HEK293 (cell line): ENCODE measurements around the gene LCN6.

Experiments
- CTCF ChIA-PET: fragments of 350-600 bp; formaldehyde crosslinking; extraction: SDS; loops from one replicate; lab custom pipeline; 2021; ENCODE audit warnings: antibody characterized with exemption; lab: Yijun Ruan, JAX
- POLR2A ChIA-PET: fragments of 300-600 bp; formaldehyde crosslinking; extraction: SDS; loops from one replicate; lab custom pipeline; 2020; ENCODE audit warnings: antibody characterized with exemption, inconsistent platforms; lab: Yijun Ruan, JAX
- H3K27ac ChIP-seq: fragments of 200-500 bp; sonication (Bioruptor generic); 2 replicates; pipeline ENCODE4 v1.5.1; 2014; ENCODE audit warnings: low read depth, low read length, control low read depth, inconsistent platforms; ENCODE audit errors: extremely low read depth
- H3K36me3 ChIP-seq, 2 experiments: fragments of 200-500 bp in 1 of 2; sonication (Bioruptor generic) in 1 of 2; 1 replicate in 1 of 2; 2 replicates in 1 of 2; pipeline ENCODE4 v1.5.1; 2014 to 2017; ENCODE audit warnings: inconsistent platforms in 2 of 2, low read length in 2 of 2; ENCODE audit not compliant: control insufficient read depth in 2 of 2, insufficient read depth in 1 of 2
- H3K4me1 ChIP-seq: fragments of 200-500 bp; sonication (Bioruptor generic); 2 replicates; pipeline ENCODE4 v1.5.1; 2014; ENCODE audit warnings: mild to moderate bottlenecking, low read length, inconsistent platforms; ENCODE audit not compliant: control insufficient read depth, insufficient read depth
- H3K4me3 ChIP-seq: 2 replicates; pipeline ENCODE4 v1.5.1; 2011; ENCODE audit warnings: low read depth, mild to moderate bottlenecking, control low read depth, low read length, moderate library complexity
- H3K9me3 ChIP-seq: fragments of 200-500 bp; sonication (Bioruptor generic); 2 replicates; pipeline ENCODE4 v1.5.1; 2014; ENCODE audit warnings: low read depth, low read length, inconsistent platforms; ENCODE audit not compliant: control insufficient read depth, insufficient read depth
- BCL11B ChIP-seq: fragments of 450-650 bp; formaldehyde crosslinking; IDR thresholded peaks from 2 replicates; pipeline ENCODE4 v1.5.1; 2016; ENCODE audit warnings: low read depth, missing biosample characterization, missing genetic modification characterization
- EGR2 ChIP-seq: fragments of 450-650 bp; formaldehyde crosslinking; IDR thresholded peaks from 2 replicates; pipeline ENCODE4 v1.5.1; 2016; ENCODE audit warnings: low read depth, missing biosample characterization, missing genetic modification characterization
- FEZF1 ChIP-seq: fragments of 450-650 bp; formaldehyde crosslinking; IDR thresholded peaks from 2 replicates; pipeline ENCODE4 v1.5.1; 2016; ENCODE audit warnings: missing biosample characterization, missing genetic modification characterization
- GLIS2 ChIP-seq: fragments of 450-650 bp; formaldehyde crosslinking; IDR thresholded peaks from 2 replicates; pipeline ENCODE4 v1.5.1; 2016; ENCODE audit warnings: missing biosample characterization, missing genetic modification characterization
- IKZF3 ChIP-seq: fragments of 450-650 bp; IDR thresholded peaks from 2 replicates; pipeline ENCODE4 v1.5.0; 2018; ENCODE audit warnings: missing biosample characterization, mild to moderate bottlenecking, missing genetic modification characterization, moderate library complexity
- KLF17 ChIP-seq: fragments of 450-650 bp; formaldehyde crosslinking; IDR thresholded peaks from 2 replicates; pipeline ENCODE4 v1.5.1; 2016; ENCODE audit warnings: missing biosample characterization, missing genetic modification characterization
- KLF8 ChIP-seq: fragments of 450-650 bp; formaldehyde crosslinking; IDR thresholded peaks from 2 replicates; pipeline ENCODE4 v1.5.1; 2016; ENCODE audit warnings: missing biosample characterization, missing genetic modification characterization
- KLF9 ChIP-seq: fragments of 450-650 bp; formaldehyde crosslinking; IDR thresholded peaks from 2 replicates; pipeline ENCODE4 v1.5.1; 2016; ENCODE audit warnings: missing biosample characterization, missing genetic modification characterization, low read depth
- OVOL3 ChIP-seq: fragments of 450-650 bp; formaldehyde crosslinking; IDR thresholded peaks from 2 replicates; pipeline ENCODE4 v1.5.1; 2016; ENCODE audit warnings: missing biosample characterization, missing genetic modification characterization
- SCRT1 ChIP-seq: fragments of 450-650 bp; formaldehyde crosslinking; IDR thresholded peaks from 2 replicates; pipeline ENCODE4 v1.5.1; 2016; ENCODE audit warnings: missing biosample characterization, missing genetic modification characterization, borderline replicate concordance
- SP7 ChIP-seq: fragments of 450-650 bp; formaldehyde crosslinking; IDR thresholded peaks from 2 replicates; pipeline ENCODE4 v1.5.1; 2016; ENCODE audit warnings: missing biosample characterization, missing genetic modification characterization
- ZBTB48 ChIP-seq: fragments of 450-650 bp; formaldehyde crosslinking; IDR thresholded peaks from 2 replicates; pipeline ENCODE4 v1.5.1; 2016; ENCODE audit warnings: missing biosample characterization, missing genetic modification characterization
- ZNF155 ChIP-seq: fragments of 450-650 bp; formaldehyde crosslinking; IDR thresholded peaks from 2 replicates; pipeline ENCODE4 v1.5.1; 2016; ENCODE audit warnings: missing biosample characterization, missing genetic modification characterization
- ZNF174 ChIP-seq: fragments of 450-650 bp; formaldehyde crosslinking; IDR thresholded peaks from 2 replicates; pipeline ENCODE4 v1.5.0; 2017; ENCODE audit warnings: missing biosample characterization, mild to moderate bottlenecking, missing genetic modification characterization
- ZNF302 ChIP-seq: fragments of 450-650 bp; formaldehyde crosslinking; IDR thresholded peaks from 2 replicates; pipeline ENCODE4 v1.5.1; 2016; ENCODE audit warnings: missing biosample characterization, missing genetic modification characterization, low read depth
- ZNF335 ChIP-seq: fragments of 450-650 bp; formaldehyde crosslinking; conservative IDR thresholded peaks from 2 replicates; pipeline ENCODE4 v1.5.1; 2016; ENCODE audit warnings: missing biosample characterization, missing genetic modification characterization
- ZNF623 ChIP-seq: fragments of 450-650 bp; formaldehyde crosslinking; IDR thresholded peaks from 2 replicates; pipeline ENCODE4 v1.5.1; 2016; ENCODE audit warnings: missing biosample characterization, missing genetic modification characterization
- ZNF747 ChIP-seq: fragments of 450-650 bp; formaldehyde crosslinking; IDR thresholded peaks from 2 replicates; pipeline ENCODE4 v1.5.1; 2016; ENCODE audit warnings: missing biosample characterization, missing genetic modification characterization
- TF ChIP-seq, protein P1 (sequence below): fragments of 450-650 bp; formaldehyde crosslinking; conservative IDR thresholded peaks from 2 replicates; pipeline ENCODE4 v1.5.1; 2016; ENCODE audit warnings: low read depth, missing biosample characterization, missing genetic modification characterization
- TF ChIP-seq, protein P2 (sequence below): fragments of 450-650 bp; formaldehyde crosslinking; IDR thresholded peaks from 2 replicates; pipeline ENCODE4 v1.5.1; 2016; ENCODE audit warnings: missing biosample characterization, missing genetic modification characterization
- TF ChIP-seq, protein P3 (sequence below): fragments of 450-650 bp; formaldehyde crosslinking; IDR thresholded peaks from 2 replicates; pipeline ENCODE4 v1.5.1; 2016; ENCODE audit warnings: missing biosample characterization, missing genetic modification characterization

The LCN6 gene

GRCh38 chr9:136762915-136763648, 14.8 kb upstream of the LCN6 start (continued):
- TF ChIP-seq ZNF155 (tag by site-specific recombination) (no peak), GLIS2 (tag by site-specific recombination) (peak; percentile 80), ZBTB48 (tag by site-specific recombination) (no peak), OVOL3 (tag by site-specific recombination) (no peak), EGR2 (0 out of 2 replicates have a peak, but pooled peaks have one; percentile 27), ZNF623 (tag by site-specific recombination) (no peak), KLF9 (tag by site-specific recombination) (peak; percentile 77), SCRT1 (no peak), ZNF302 (tag by site-specific recombination) (no peak), ZNF335 (tag by site-specific recombination) (peak; percentile 28), ZNF174 (no peak), KLF17 (no peak), BCL11B (tag by site-specific recombination) (no peak), IKZF3 (tag by site-specific recombination) (no peak), FEZF1 (no peak), SP7 (tag by site-specific recombination) (0 out of 2 replicates have a peak, but pooled peaks have one; percentile 33), KLF8 (tag by site-specific recombination) (0 out of 2 replicates have a peak, but pooled peaks have one; percentile 24)
- TF ChIP-seq, protein P1, sequence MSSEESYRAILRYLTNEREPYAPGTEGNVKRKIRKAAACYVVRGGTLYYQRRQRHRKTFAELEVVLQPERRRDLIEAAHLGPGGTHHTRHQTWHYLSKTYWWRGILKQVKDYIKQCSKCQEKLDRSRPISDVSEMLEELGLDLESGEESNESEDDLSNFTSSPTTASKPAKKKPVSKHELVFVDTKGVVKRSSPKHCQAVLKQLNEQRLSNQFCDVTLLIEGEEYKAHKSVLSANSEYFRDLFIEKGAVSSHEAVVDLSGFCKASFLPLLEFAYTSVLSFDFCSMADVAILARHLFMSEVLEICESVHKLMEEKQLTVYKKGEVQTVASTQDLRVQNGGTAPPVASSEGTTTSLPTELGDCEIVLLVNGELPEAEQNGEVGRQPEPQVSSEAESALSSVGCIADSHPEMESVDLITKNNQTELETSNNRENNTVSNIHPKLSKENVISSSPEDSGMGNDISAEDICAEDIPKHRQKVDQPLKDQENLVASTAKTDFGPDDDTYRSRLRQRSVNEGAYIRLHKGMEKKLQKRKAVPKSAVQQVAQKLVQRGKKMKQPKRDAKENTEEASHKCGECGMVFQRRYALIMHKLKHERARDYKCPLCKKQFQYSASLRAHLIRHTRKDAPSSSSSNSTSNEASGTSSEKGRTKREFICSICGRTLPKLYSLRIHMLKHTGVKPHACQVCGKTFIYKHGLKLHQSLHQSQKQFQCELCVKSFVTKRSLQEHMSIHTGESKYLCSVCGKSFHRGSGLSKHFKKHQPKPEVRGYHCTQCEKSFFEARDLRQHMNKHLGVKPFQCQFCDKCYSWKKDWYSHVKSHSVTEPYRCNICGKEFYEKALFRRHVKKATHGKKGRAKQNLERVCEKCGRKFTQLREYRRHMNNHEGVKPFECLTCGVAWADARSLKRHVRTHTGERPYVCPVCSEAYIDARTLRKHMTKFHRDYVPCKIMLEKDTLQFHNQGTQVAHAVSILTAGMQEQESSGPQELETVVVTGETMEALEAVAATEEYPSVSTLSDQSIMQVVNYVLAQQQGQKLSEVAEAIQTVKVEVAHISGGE: no peak
- TF ChIP-seq, protein P2, sequence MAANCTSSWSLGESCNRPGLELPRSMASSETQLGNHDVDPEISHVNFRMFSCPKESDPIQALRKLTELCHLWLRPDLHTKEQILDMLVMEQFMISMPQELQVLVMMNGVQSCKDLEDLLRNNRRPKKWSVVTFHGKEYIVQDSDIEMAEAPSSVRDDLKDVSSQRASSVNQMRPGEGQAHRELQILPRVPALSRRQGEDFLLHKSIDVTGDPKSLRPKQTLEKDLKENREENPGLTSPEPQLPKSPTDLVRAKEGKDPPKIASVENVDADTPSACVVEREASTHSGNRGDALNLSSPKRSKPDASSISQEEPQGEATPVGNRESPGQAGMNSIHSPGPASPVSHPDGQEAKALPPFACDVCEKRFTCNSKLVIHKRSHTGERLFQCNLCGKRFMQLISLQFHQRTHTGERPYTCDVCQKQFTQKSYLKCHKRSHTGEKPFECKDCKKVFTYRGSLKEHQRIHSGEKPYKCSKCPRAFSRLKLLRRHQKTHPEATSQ (tag by site-specific recombination): no peak

DNA sequence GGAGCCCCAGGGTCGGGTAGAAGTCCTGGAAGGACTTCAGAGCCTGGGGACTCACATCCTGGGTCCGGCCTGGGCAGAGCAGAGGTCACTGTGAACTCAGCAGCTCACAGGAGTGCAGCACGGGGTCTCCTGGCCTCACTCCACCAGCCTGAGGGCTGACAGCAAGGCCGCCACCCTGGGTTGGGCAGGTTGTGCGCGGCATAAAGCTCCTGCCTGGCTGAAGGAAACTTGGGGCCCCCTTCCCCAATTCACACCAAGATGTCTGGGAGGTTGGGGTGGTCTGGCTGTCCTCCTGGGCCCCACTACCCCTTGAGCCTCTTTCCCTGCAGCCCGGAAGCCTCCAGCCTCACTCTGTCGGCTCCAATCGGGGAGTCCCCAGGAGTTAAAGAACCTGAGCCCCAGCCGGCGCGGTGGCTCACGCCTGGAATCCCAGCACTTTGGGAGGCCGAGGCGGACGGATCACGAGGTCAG, 13.9 kb upstream of the LCN6 start:
- Histone ChIP-seq H3K27ac (no peak overlapping the region), H3K36me3 (no peaks in the 10 kb centered on the region), H3K4me3 (no peak overlapping the region), H3K4me1 (no peaks in the 10 kb centered on the region), H3K9me3 (no peaks in the 10 kb centered on the region)
- POLR2A ChIA-PET: no interaction called here
- CTCF ChIA-PET: interaction anchor here (0.5 to 5.9 kb wide), 7 partner anchors 9 to 365 kb away, joined by 3 to 54 read pairs (median 7); no protein-coding TSS in a partner anchor
- no peak for TF ChIP-seq ZNF747 (tag by site-specific recombination)
- TF ChIP-seq, protein P3, sequence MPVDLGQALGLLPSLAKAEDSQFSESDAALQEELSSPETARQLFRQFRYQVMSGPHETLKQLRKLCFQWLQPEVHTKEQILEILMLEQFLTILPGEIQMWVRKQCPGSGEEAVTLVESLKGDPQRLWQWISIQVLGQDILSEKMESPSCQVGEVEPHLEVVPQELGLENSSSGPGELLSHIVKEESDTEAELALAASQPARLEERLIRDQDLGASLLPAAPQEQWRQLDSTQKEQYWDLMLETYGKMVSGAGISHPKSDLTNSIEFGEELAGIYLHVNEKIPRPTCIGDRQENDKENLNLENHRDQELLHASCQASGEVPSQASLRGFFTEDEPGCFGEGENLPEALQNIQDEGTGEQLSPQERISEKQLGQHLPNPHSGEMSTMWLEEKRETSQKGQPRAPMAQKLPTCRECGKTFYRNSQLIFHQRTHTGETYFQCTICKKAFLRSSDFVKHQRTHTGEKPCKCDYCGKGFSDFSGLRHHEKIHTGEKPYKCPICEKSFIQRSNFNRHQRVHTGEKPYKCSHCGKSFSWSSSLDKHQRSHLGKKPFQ: 0 out of 2 replicates have a peak, but pooled peaks have one; percentile 45
